DOHH2 (cell line): ENCODE data around the gene KCNIP4.

ENCODE experiments used
- H3F3A ChIP-seq: fragments of 200-600 bp; sonication (generic), shearing (Covaris generic); 2 replicates; pipeline ENCODE4 v1.6.0; 2016; ENCODE audit warnings: antibody characterized with exemption, mild to moderate bottlenecking; ENCODE audit not compliant: control insufficient read depth, insufficient read depth
- H3K27ac ChIP-seq: fragments of 200-600 bp; sonication (generic); 2 replicates; pipeline ENCODE4 v1.5.1; 2014; ENCODE audit warnings: low read depth, mild to moderate bottlenecking, low read length, moderate library complexity
- H3K27me3 ChIP-seq: fragments of 200-600 bp; sonication (generic); 2 replicates; pipeline ENCODE4 v1.6.1; 2014; ENCODE audit warnings: mild to moderate bottlenecking, low read length, mixed read lengths; ENCODE audit not compliant: control insufficient read depth
- H3K36me3 ChIP-seq: fragments of 200-600 bp; sonication (generic); 2 replicates; pipeline ENCODE4 v1.6.1; 2014; ENCODE audit warnings: mild to moderate bottlenecking, low read length, moderate library complexity, mixed read lengths; ENCODE audit not compliant: control insufficient read depth
- H3K4me1 ChIP-seq: fragments of 200-600 bp; sonication (generic); 2 replicates; pipeline ENCODE4 v1.6.1; 2014; ENCODE audit warnings: mild to moderate bottlenecking, low read length, mixed read lengths; ENCODE audit not compliant: control insufficient read depth
- H3K4me2 ChIP-seq: fragments of 200-600 bp; sonication (generic); 2 replicates; pipeline ENCODE4 v1.6.0; 2014; ENCODE audit warnings: mild to moderate bottlenecking, low read length, moderate library complexity
- H3K4me3 ChIP-seq: fragments of 200-600 bp; sonication (generic); 2 replicates; pipeline ENCODE4 v1.5.1; 2014; ENCODE audit warnings: mild to moderate bottlenecking, low read length, mixed read lengths
- H3K79me2 ChIP-seq: fragments of 200-600 bp; sonication (generic); 2 replicates; pipeline ENCODE4 v1.6.1; 2014; ENCODE audit warnings: mild to moderate bottlenecking, low read length, mixed read lengths; ENCODE audit not compliant: control insufficient read depth
- H3K9me2 ChIP-seq: fragments of 200-600 bp; sonication (generic); replicated peaks from 2 replicates; pipeline ENCODE4 v1.6.1; 2014; ENCODE audit warnings: mild to moderate bottlenecking, low read length, mixed read lengths; ENCODE audit not compliant: control insufficient read depth
- H3K9me3 ChIP-seq: fragments of 200-600 bp; sonication (generic); 2 replicates; pipeline ENCODE4 v1.6.1; 2014; ENCODE audit warnings: antibody characterized with exemption, low read length, mixed read lengths; ENCODE audit not compliant: control insufficient read depth, insufficient read depth
- H4K20me1 ChIP-seq: fragments of 200-600 bp; sonication (generic); 2 replicates; pipeline ENCODE4 v1.6.0; 2014; ENCODE audit warnings: low read depth, mild to moderate bottlenecking, antibody characterized with exemption, low read length, moderate library complexity; ENCODE audit not compliant: control insufficient read depth, insufficient read depth
- EZH2phosphoT487 ChIP-seq: fragments of 200-600 bp; sonication (generic); IDR thresholded peaks from 2 replicates; pipeline ENCODE4 v1.6.1; 2017; ENCODE audit warnings: borderline replicate concordance, mild to moderate bottlenecking, antibody characterized with exemption, low read length, moderate library complexity, mixed read lengths
- TF ChIP-seq, protein P1 (sequence below): fragments of 200-600 bp; sonication (generic); IDR thresholded peaks from one replicate; pipeline ENCODE4 v1.5.1; 2014; ENCODE audit warnings: antibody characterized with exemption, mild to moderate bottlenecking, low read depth, low read length; ENCODE audit not compliant: poor library complexity, severe bottlenecking

The KCNIP4 gene

DNA sequence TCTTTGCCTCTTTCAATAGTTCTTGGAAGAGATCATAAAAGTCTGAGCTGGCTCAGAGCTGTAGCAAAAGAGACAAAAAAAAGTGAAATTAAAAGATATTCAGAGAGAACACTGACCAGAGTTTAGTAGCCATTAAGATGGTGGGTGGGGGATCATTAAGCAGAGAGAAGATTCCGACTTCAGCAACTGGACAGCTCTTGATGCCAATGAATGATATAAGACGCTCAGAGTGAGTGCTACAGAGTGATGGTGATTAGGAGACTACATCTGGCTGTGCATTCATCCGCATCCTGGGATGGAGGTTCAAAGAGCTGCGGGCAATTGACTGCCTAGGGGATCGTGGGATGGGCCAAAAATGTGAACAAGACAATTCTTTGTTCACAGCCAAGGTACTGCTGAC lies 1069.8 kb downstream of the KCNIP4 start:
- Histone ChIP-seq H3K4me3 (no peak overlapping the region), H4K20me1 (no peaks in the 10 kb centered on the region), H3F3A (no peaks in the 10 kb centered on the region), H3K9me2 (no peaks in the 10 kb centered on the region), H3K27me3 (no peaks in the 10 kb centered on the region), H3K9me3 (no peaks in the 10 kb centered on the region), H3K4me1 (no peaks in the 10 kb centered on the region), H3K36me3 (no peaks in the 10 kb centered on the region), H3K27ac (no peak overlapping the region), H3K79me2 (no peaks in the 10 kb centered on the region), H3K4me2 (no peak overlapping the region)
- TF ChIP-seq, protein P1, sequence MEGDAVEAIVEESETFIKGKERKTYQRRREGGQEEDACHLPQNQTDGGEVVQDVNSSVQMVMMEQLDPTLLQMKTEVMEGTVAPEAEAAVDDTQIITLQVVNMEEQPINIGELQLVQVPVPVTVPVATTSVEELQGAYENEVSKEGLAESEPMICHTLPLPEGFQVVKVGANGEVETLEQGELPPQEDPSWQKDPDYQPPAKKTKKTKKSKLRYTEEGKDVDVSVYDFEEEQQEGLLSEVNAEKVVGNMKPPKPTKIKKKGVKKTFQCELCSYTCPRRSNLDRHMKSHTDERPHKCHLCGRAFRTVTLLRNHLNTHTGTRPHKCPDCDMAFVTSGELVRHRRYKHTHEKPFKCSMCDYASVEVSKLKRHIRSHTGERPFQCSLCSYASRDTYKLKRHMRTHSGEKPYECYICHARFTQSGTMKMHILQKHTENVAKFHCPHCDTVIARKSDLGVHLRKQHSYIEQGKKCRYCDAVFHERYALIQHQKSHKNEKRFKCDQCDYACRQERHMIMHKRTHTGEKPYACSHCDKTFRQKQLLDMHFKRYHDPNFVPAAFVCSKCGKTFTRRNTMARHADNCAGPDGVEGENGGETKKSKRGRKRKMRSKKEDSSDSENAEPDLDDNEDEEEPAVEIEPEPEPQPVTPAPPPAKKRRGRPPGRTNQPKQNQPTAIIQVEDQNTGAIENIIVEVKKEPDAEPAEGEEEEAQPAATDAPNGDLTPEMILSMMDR: no peak
- TF ChIP-seq EZH2phosphoT487: no peak

DNA sequence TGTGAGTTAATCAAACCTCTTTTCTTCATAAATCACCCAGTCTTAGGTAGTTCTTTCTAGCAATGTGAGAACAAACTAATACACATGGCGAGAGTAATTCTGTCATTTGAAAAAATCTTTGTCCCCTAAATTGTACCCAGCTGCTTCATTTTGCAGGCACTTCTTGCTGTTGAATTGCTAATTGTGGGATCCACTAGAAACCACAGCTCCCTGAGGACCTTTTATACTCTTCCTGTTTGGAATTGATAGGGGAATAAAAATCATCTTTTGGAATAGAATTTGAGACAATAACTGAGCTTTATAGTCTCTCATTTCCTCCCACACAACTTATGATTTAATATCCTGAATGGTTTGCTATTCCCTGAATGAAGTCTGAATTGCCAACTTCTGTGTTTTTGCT lies 1078.1 kb downstream of the KCNIP4 start:
- Histone ChIP-seq H3K9me2 (no peaks in the 10 kb centered on the region), H3K4me1 (no peaks in the 10 kb centered on the region), H3K79me2 (no peaks in the 10 kb centered on the region), H3K4me2 (no peak overlapping the region), H3K27ac (no peak overlapping the region), H3K27me3 (no peaks in the 10 kb centered on the region), H4K20me1 (no peaks in the 10 kb centered on the region), H3K36me3 (no peaks in the 10 kb centered on the region), H3F3A (no peaks in the 10 kb centered on the region), H3K4me3 (no peak overlapping the region), H3K9me3 (no peaks in the 10 kb centered on the region)
- no peak for TF ChIP-seq EZH2phosphoT487
- TF ChIP-seq, protein P1: no peak

DNA sequence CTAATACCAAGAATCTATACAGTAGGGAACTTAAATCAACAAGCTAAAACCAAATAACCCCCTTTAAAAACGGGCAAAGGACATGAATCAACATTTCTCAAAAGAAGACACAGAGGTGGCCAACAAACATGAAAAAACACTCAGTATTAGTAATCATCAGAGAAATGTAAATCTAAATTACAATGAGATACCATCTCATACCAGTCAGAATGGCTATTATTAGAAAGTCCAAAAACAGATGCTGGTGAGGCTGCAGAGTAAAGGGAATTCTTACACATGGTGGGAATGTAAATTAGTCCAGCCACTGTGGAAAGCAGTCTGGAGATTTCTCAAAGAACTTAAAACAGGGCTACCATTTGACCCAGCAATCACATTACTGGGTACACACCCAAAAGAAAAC lies 1080.5 kb downstream of the KCNIP4 start:
- Histone ChIP-seq H4K20me1 (no peaks in the 10 kb centered on the region), H3K4me1 (no peaks in the 10 kb centered on the region), H3K36me3 (no peaks in the 10 kb centered on the region), H3K27me3 (no peaks in the 10 kb centered on the region), H3F3A (no peaks in the 10 kb centered on the region), H3K4me2 (no peak overlapping the region), H3K9me3 (no peaks in the 10 kb centered on the region), H3K9me2 (no peaks in the 10 kb centered on the region), H3K4me3 (no peak overlapping the region), H3K79me2 (no peaks in the 10 kb centered on the region), H3K27ac (no peak overlapping the region)
- TF ChIP-seq EZH2phosphoT487: no peak
- TF ChIP-seq, protein P1: no peak

DNA sequence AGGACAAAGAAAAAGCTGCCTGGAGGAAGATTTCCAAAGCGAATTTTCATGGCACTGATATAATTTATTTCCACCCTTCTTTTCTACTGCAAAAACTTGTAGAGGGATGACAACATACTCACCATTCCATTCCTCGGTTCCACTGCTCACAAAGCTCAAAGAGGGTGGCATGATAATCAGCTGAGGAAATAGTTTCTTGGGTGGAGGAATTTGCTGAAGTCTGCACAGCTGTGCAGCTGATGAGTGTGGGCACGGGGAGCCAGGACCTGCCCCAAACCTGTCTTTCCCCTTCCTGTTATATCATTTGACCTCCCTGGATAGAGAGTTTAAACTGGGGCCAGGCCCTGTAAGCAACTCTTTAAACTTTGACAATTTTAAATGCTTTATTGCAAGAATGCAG lies 1087.7 kb downstream of the KCNIP4 start:
- H3K9me2 ChIP-seq: no peaks in the 10 kb centered on the region
- no peak overlapping the region for H3K4me2 ChIP-seq
- no peaks in the 10 kb centered on the region for H3F3A ChIP-seq
- H3K79me2 ChIP-seq: no peaks in the 10 kb centered on the region
- no peaks in the 10 kb centered on the region for H3K36me3 ChIP-seq
- no peaks in the 10 kb centered on the region for H3K4me1 ChIP-seq
- TF ChIP-seq, protein P1: no peak
- TF ChIP-seq EZH2phosphoT487: no peak
- no peaks in the 10 kb centered on the region; the same call in 1 of the 2 replicates for H3K9me3 ChIP-seq
- H3K27me3 ChIP-seq: no peaks in the 10 kb centered on the region
- no peak overlapping the region for H3K4me3 ChIP-seq
- H3K27ac ChIP-seq: no peak overlapping the region
- no peaks in the 10 kb centered on the region for H4K20me1 ChIP-seq
